ENCODE data around the gene SLC16A3.

- TF ChIP-seq PRDM10 (tag by site-specific recombination; IDR thresholded peaks at IDR 0.05) (no peak), ZNF140 (tag by site-specific recombination; IDR thresholded peaks at IDR 0.05) (no peak), CTCF (tag by site-specific recombination; IDR thresholded peaks at IDR 0.05) (no peak), GLIS2 (tag by site-specific recombination; IDR thresholded peaks at IDR 0.05) (no peak), ZFP3 (tag by site-specific recombination; IDR thresholded peaks at IDR 0.05; ENCODE audit: low read depth) (no peak), ZFHX2 (tag by site-specific recombination; conservative IDR thresholded peaks at IDR 0.05) (no peak), YY1 (tag by site-specific recombination; IDR thresholded peaks at IDR 0.05) (no peak), PATZ1 (tag by site-specific recombination; IDR thresholded peaks at IDR 0.05) (no peak), ZNF610 (tag by site-specific recombination; IDR thresholded peaks at IDR 0.05; ENCODE audit: borderline replicate concordance) (no peak), ZNF521 (tag by site-specific recombination; IDR thresholded peaks at IDR 0.05) (no peak), ATF2 (tag by site-specific recombination; IDR thresholded peaks at IDR 0.05; ENCODE audit: low read depth) (no peak), ZNF23 (tag by site-specific recombination; IDR thresholded peaks at IDR 0.05; ENCODE audit: borderline replicate concordance) (no peak), ZNF24 (tag by site-specific recombination; IDR thresholded peaks at IDR 0.05) (no peak)
These were observed 23.8 kb upstream of the SLC16A3 start for GRCh38 chr17:82204831-82205719.

Data from HEK293 (cell line).